RWPE2 (cell line): ENCODE data around the gene KIN.

Experiments
- ATAC-seq: fragments of 200-7000 bp; cut with Tn5 transposase; 3 replicates; pipeline ENCODE4 v1.9.1; 2021; ENCODE audit warnings: low read depth
- DNase-seq: peaks from one replicate; pipeline ENCODE4 v3.0.0-alpha.2; 2020; ENCODE audit warnings: low spot score
- H3K27ac ChIP-seq: fragments of 450-650 bp; 2 replicates; pipeline ENCODE4 v1.5.1; 2017; ENCODE audit warnings: mild to moderate bottlenecking; ENCODE audit not compliant: poor library complexity, severe bottlenecking
- H3K27me3 ChIP-seq: fragments of 250-450 bp; sonication (Bioruptor Pico); 2 replicates; pipeline ENCODE4 v1.5.1; 2021; ENCODE audit warnings: mild to moderate bottlenecking, moderate library complexity; ENCODE audit not compliant: insufficient read depth, poor library complexity, severe bottlenecking
- H3K36me3 ChIP-seq: fragments of 250-450 bp; sonication (Bioruptor Pico); 2 replicates; pipeline ENCODE4 v1.5.1; 2020; ENCODE audit warnings: low read depth, mild to moderate bottlenecking, moderate library complexity
- H3K4me1 ChIP-seq: fragments of 250-450 bp; sonication (Bioruptor Pico); 2 replicates; pipeline ENCODE4 v1.5.1; 2021; ENCODE audit warnings: mild to moderate bottlenecking, moderate library complexity; ENCODE audit not compliant: insufficient read depth, poor library complexity, severe bottlenecking
- H3K4me3 ChIP-seq: fragments of 250-450 bp; sonication (Bioruptor Pico); 2 replicates; pipeline ENCODE4 v1.5.1; 2021; ENCODE audit warnings: mild to moderate bottlenecking, moderate library complexity; ENCODE audit not compliant: severe bottlenecking
- H3K9me3 ChIP-seq: fragments of 250-450 bp; sonication (Bioruptor Pico); 2 replicates; pipeline ENCODE4 v1.5.1; 2021; ENCODE audit warnings: mild to moderate bottlenecking, moderate library complexity; ENCODE audit not compliant: severe bottlenecking
- TF ChIP-seq, protein P1 (sequence below): fragments of 450-650 bp; IDR thresholded peaks from one replicate; pipeline ENCODE4 v1.5.1; 2017; ENCODE audit warnings: mild to moderate bottlenecking, moderate library complexity; ENCODE audit not compliant: poor library complexity, severe bottlenecking

KIN gene

DNA sequence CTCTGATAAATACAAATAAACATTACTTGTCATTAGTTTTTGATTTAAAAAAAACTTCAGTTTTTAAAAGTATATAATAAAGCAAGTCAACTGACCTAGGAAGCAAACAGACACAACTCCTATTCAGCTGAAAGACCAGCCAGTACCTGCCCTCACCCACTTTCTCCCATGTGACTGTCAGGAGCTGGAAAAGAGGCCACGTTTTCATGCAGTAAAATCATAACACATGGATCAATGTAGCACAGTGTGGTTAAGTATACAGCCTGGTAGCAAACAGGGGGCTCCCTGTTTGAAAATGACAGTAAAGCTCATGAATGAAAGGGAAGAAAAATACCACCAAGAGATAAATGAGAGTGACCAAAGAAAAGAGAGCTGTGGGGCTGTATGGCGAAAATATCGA is 21.6 kb downstream of the KIN start:
- H3K27me3 ChIP-seq = no peaks in the 10 kb centered on the region
- TF ChIP-seq, protein P1, sequence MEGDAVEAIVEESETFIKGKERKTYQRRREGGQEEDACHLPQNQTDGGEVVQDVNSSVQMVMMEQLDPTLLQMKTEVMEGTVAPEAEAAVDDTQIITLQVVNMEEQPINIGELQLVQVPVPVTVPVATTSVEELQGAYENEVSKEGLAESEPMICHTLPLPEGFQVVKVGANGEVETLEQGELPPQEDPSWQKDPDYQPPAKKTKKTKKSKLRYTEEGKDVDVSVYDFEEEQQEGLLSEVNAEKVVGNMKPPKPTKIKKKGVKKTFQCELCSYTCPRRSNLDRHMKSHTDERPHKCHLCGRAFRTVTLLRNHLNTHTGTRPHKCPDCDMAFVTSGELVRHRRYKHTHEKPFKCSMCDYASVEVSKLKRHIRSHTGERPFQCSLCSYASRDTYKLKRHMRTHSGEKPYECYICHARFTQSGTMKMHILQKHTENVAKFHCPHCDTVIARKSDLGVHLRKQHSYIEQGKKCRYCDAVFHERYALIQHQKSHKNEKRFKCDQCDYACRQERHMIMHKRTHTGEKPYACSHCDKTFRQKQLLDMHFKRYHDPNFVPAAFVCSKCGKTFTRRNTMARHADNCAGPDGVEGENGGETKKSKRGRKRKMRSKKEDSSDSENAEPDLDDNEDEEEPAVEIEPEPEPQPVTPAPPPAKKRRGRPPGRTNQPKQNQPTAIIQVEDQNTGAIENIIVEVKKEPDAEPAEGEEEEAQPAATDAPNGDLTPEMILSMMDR = no peak
- H3K36me3 ChIP-seq = peaks cover 72% of the 10 kb centered on the region
- H3K4me3 ChIP-seq = no peak overlapping the region
- ATAC-seq (no peak), DNase-seq (no peak)
- H3K27ac ChIP-seq = no peak overlapping the region
- no peaks in the 10 kb centered on the region for H3K9me3 ChIP-seq
- H3K4me1 ChIP-seq = no peaks in the 10 kb centered on the region

GRCh38 chr10:7763929-7764328 is 23.9 kb downstream of the KIN start:
- TF ChIP-seq, protein P1 = no peak
- no peak overlapping the region for H3K4me3 ChIP-seq
- DNase-seq (no peak), ATAC-seq (no peak)
- no peaks in the 10 kb centered on the region for H3K27me3 ChIP-seq
- H3K36me3 ChIP-seq = peaks cover 77% of the 10 kb centered on the region
- H3K9me3 ChIP-seq = no peaks in the 10 kb centered on the region
- H3K27ac ChIP-seq = no peak overlapping the region
- no peaks in the 10 kb centered on the region for H3K4me1 ChIP-seq

DNA sequence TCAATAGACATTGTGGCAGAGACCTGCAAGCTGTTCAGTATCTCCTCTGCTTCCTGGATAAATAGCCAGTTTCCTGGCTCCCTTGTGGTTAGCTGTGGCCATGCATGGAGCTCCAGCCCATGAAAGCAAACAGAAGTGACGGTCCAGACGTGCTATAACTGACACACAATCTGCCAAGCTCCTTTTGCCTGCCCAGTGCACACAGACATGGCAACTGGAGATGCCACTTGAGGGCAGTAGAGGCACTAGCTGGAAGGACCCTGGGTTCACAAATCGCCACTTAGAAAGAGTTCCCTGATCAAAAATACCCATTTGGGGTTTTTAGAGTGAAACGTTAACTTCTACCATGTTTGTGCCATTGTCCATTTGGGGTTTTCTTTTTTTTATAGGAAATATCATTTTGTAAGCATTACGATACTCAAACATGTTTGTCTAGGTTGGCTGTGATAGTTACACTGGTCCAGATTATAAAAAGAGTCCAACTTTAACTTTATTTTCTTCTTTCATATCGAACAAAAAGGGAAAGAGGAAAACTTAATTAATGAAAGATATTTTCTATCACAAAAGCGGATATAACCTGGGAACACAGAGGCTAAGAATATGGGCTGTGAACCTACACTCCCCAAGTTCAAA is 31.3 kb downstream of the KIN start:
- no peak for ATAC-seq
- no peak overlapping the region for H3K4me3 ChIP-seq
- H3K36me3 ChIP-seq = peaks cover 69% of the 10 kb centered on the region
- H3K9me3 ChIP-seq = no peaks in the 10 kb centered on the region
- H3K4me1 ChIP-seq = no peaks in the 10 kb centered on the region
- no peak overlapping the region for H3K27ac ChIP-seq
- TF ChIP-seq, protein P1 = peak; percentile 53
- no peaks in the 10 kb centered on the region for H3K27me3 ChIP-seq
- DNase-seq = no peak

GRCh38 chr10:7755103-7755502 is 32.7 kb downstream of the KIN start:
- H3K9me3 ChIP-seq = no peaks in the 10 kb centered on the region
- TF ChIP-seq, protein P1 = no peak
- H3K27me3 ChIP-seq = no peaks in the 10 kb centered on the region
- H3K27ac ChIP-seq = no peak overlapping the region
- ATAC-seq (no peak), DNase-seq (no peak)
- no peaks in the 10 kb centered on the region for H3K4me1 ChIP-seq
- H3K4me3 ChIP-seq = no peak overlapping the region
- H3K36me3 ChIP-seq = peaks cover 56% of the 10 kb centered on the region

- Histone ChIP-seq H3K4me1 (no peaks in the 10 kb centered on the region), H3K4me3 (no peak overlapping the region), H3K9me3 (no peaks in the 10 kb centered on the region), H3K36me3 (peaks cover 41% of the 10 kb centered on the region), H3K27me3 (no peaks in the 10 kb centered on the region), H3K27ac (no peak overlapping the region)
- DNase-seq = no peak
- ATAC-seq = no peak
- TF ChIP-seq, protein P1 = no peak
Observed at GRCh38 chr10:7752251-7752650, 35.5 kb downstream of the KIN start.
